Skeletal muscle tissue (tissue), 4 donors: Measurements from ENCODE around the gene IFNAR1. TPM values are rescaled to one million over a fixed set of nuclear protein-coding genes. Genes with fewer than 3 reads are reported as not detected.
"Not testable (repeated sequence)": the region's sequence is repeated elsewhere in the genome, so short reads cannot be mapped to it uniquely, and the experiment has no call there.

Source experiments
- H3K27ac ChIP-seq: one replicate; pipeline ENCODE4 v1.7.0; 2013; ENCODE audit warnings: mild to moderate bottlenecking, low read depth, low read length, inconsistent platforms
- H3K27me3 ChIP-seq, 3 donors: one replicate each; pipeline ENCODE4 v1.7.0; 2013; ENCODE audit warnings: low read length in 3 of 3; ENCODE audit not compliant: control insufficient read depth in 3 of 3, insufficient read depth in 3 of 3
- H3K36me3 ChIP-seq, 3 donors: one replicate each; pipeline ENCODE4 v1.7.0; 2013; ENCODE audit warnings: low read length in 3 of 3; ENCODE audit not compliant: control insufficient read depth in 3 of 3, insufficient read depth in 3 of 3
- H3K4me1 ChIP-seq, 3 donors: one replicate each; pipeline ENCODE4 v1.7.0; 2013; ENCODE audit warnings: low read length in 3 of 3, mild to moderate bottlenecking in 3 of 3; ENCODE audit not compliant: control insufficient read depth in 3 of 3, insufficient read depth in 3 of 3
- H3K4me3 ChIP-seq, 3 donors: one replicate each; pipeline ENCODE4 v1.7.0; 2013; ENCODE audit warnings: low read length in 3 of 3
- H3K9ac ChIP-seq, 3 donors: one replicate each; pipeline ENCODE4 v1.7.0; 2013; ENCODE audit warnings: low read length in 3 of 3, mild to moderate bottlenecking in 3 of 3, moderate library complexity in 2 of 3, low read depth in 1 of 3
- H3K9me3 ChIP-seq, 3 donors: one replicate each; pipeline ENCODE4 v1.7.0; 2013; ENCODE audit warnings: low read length in 3 of 3; ENCODE audit not compliant: control insufficient read depth in 3 of 3
- total RNA-seq: library from RNA; depleted of rRNA; stranded (reverse); fragments of >200 nt; gene quantifications from one replicate; pipeline ENCODE4 v1.2.3, GENCODE V29; 2014
- donor health status: Osteomylitis.

The IFNAR1 gene
- total RNA-seq, 1 donor from 2014 or later = 15.1 TPM

DNA sequence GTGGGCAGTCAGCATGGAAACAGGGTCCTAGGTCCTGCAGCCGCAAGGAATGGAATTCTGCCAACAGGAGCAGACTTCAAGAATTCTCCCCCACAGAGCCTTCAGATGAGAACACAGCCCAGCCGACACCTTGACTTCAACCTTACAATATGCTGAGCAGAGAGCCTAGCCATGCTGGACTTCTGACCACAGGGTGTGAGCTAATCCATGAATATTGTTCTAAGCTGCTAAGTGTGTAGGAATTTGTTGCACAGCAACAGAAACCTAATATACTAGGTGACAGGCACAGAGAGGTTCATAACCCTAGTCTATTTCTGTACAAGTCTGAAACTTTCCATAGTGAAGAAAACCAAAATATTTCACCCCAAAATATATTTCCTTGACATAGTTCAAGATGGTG is 45.5 kb downstream of the IFNAR1 start:
- H3K36me3 ChIP-seq = no peaks in the 10 kb centered on the region
- H3K9ac ChIP-seq = no peak overlapping the region
- H3K9me3 ChIP-seq = peaks cover 2 to 8% (median 6%) of the 10 kb centered on the region in 3 donors
- no peaks in the 10 kb centered on the region for H3K27me3 ChIP-seq
- H3K4me1 ChIP-seq = peaks cover 0 to 3% (median 2%) of the 10 kb centered on the region in 3 donors
- no peak overlapping the region for H3K4me3 ChIP-seq
- no peak overlapping the region for H3K27ac ChIP-seq

- Histone ChIP-seq H3K9me3 (peaks cover 2 to 8% (median 6%) of the 10 kb centered on the region in 3 donors), H3K9ac (no peak overlapping the region), H3K36me3 (no peaks in the 10 kb centered on the region), H3K27me3 (no peaks in the 10 kb centered on the region), H3K4me3 (no peak overlapping the region), H3K27ac (no peak overlapping the region), H3K4me1 (peaks cover 0 to 3% (median 3%) of the 10 kb centered on the region in 3 donors)
These were observed 46.6 kb downstream of the IFNAR1 start for GRCh38 chr21:33371366-33371765.

GRCh38 chr21:33372582-33372981 is 47.8 kb downstream of the IFNAR1 start:
- H3K9ac ChIP-seq = no peak overlapping the region
- H3K36me3 ChIP-seq = no peaks in the 10 kb centered on the region
- H3K9me3 ChIP-seq = peaks cover 0 to 3% (median 3%) of the 10 kb centered on the region in 3 donors
- H3K27me3 ChIP-seq = no peaks in the 10 kb centered on the region
- no peak overlapping the region for H3K4me3 ChIP-seq
- H3K27ac ChIP-seq = no peak overlapping the region
- peaks cover 0 to 5% (median 3%) of the 10 kb centered on the region in 3 donors for H3K4me1 ChIP-seq

GRCh38 chr21:33373451-33373850 is 48.7 kb downstream of the IFNAR1 start:
- H3K27ac ChIP-seq = peak overlapping the region; percentile 79
- no peaks in the 10 kb centered on the region for H3K36me3 ChIP-seq
- H3K4me3 ChIP-seq = no peak overlapping the region
- H3K9ac ChIP-seq = no peak overlapping the region
- peaks cover 0 to 3% (median 0%) of the 10 kb centered on the region in 3 donors for H3K9me3 ChIP-seq
- H3K4me1 ChIP-seq = peaks cover 2 to 5% (median 5%) of the 10 kb centered on the region in 3 donors
- H3K27me3 ChIP-seq = no peaks in the 10 kb centered on the region

- Histone ChIP-seq H3K36me3 (no peaks in the 10 kb centered on the region), H3K9ac (no peak overlapping the region), H3K4me3 (no peak overlapping the region), H3K4me1 (peaks cover 5 to 10% (median 7%) of the 10 kb centered on the region in 3 donors), H3K27ac (peak overlapping the region; percentile 79), H3K27me3 (no peaks in the 10 kb centered on the region), H3K9me3 (peaks cover 0 to 3% (median 0%) of the 10 kb centered on the region in 3 donors)
These were observed 49.3 kb downstream of the IFNAR1 start for GRCh38 chr21:33374080-33374449.

DNA sequence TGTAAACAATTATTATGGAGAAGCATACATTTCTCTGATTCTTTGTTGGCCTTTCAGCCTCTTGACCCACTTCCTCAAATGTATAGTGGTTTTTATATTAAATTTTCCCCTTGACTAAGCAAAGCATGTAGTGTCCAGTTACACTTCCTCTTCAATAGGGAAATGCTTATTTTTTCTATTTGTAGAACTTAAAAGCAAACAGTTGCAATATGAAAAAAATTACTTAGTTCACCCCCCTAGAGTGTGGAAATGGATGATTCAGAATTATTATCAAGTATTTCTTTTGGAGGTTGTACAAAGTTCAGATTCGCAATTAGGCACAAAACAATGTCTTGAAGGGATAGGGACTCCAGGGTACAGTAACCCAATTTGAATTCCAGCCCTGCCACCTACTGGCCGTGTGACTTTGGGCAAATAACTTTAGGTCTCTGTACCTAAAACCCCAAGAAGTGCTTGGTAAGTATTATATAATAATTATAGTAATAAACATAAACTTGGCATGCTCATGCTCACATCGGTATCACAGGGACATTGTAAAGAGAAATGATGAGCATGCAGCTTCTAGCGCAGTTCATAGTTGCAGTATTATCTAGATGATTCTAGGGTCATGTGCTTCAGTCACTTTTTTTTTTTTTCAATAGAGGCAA is 49.8 kb downstream of the IFNAR1 start:
- no peak overlapping the region for H3K4me3 ChIP-seq
- H3K9ac ChIP-seq = no peak overlapping the region
- peak overlapping the region; percentile 79 for H3K27ac ChIP-seq
- no peaks in the 10 kb centered on the region for H3K36me3 ChIP-seq
- peaks cover 0 to 3% (median 0%) of the 10 kb centered on the region in 3 donors for H3K9me3 ChIP-seq
- H3K27me3 ChIP-seq = no peaks in the 10 kb centered on the region
- H3K4me1 ChIP-seq = peaks cover 7 to 12% (median 8%) of the 10 kb centered on the region in 3 donors

DNA sequence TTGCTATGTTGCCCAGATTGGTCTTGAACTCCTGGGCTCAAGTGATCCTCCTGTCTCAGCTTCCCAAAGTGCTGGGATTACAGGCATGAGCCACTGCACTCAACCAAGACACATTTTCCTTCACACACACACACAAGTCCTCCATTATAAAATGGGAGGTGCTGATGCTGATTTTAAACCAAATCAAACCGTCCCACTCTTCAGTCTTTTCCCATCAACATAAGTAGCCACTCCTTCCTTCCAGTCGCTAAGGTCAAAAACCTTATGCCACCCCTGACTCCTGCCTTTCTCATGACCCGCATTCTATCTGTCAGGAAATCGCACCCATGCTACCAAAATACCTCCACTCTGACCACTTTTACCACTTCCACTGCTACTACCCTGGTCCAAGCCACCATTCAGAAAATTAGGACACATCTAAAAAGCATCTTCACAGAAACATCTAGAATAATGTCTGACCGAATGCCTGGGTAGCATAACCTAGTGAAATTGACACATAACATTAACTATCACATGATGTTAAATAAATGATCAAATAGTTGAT is 50.4 kb downstream of the IFNAR1 start:
- Histone ChIP-seq H3K4me1 (peaks cover 12 to 18% (median 14%) of the 10 kb centered on the region in 3 donors), H3K9ac (no peak overlapping the region), H3K36me3 (no peaks in the 10 kb centered on the region), H3K27ac (peak overlapping the region; percentile 40), H3K27me3 (no peaks in the 10 kb centered on the region), H3K4me3 (no peak overlapping the region), H3K9me3 (no peaks in the 10 kb centered on the region)

- Histone ChIP-seq H3K9ac (no peak overlapping the region), H3K27ac (no peak overlapping the region), H3K4me3 (no peak overlapping the region), H3K36me3 (no peaks in the 10 kb centered on the region), H3K4me1 (peaks cover 21 to 27% (median 22%) of the 10 kb centered on the region in 3 donors), H3K27me3 (no peaks in the 10 kb centered on the region), H3K9me3 (no peaks in the 10 kb centered on the region)
These were observed 52.6 kb downstream of the IFNAR1 start for GRCh38 chr21:33377221-33377920.

DNA sequence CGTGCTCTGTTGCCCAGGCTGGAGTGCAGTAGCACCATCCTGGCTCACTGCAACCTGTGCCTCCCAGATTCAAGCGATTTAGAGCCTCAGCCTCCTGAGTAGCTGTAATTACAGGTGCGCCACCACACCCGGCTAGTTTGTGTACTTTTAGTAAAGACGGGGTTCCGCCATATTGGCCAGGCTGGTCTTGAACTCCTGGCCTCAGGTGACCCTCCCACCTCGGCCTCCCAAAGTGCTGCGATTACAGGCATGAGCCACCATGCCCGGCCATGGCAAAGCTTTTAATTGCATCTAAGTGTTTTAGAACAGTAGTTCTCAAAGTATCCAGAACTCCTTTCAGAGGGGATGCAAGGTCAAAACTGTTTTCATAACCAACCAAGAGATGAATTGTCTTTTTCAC is 53.3 kb downstream of the IFNAR1 start:
- Histone ChIP-seq H3K9me3 (no peaks in the 10 kb centered on the region), H3K36me3 (no peaks in the 10 kb centered on the region), H3K4me3 (no peak overlapping the region), H3K27ac (no peak overlapping the region), H3K27me3 (no peaks in the 10 kb centered on the region), H3K4me1 (peaks cover 27 to 34% (median 28%) of the 10 kb centered on the region in 3 donors), H3K9ac (no peak overlapping the region)

- Histone ChIP-seq H3K4me1 (peaks cover 30 to 34% (median 33%) of the 10 kb centered on the region in 3 donors), H3K27ac (peak overlapping the region; percentile 69), H3K9ac (peak overlapping the region in 1 of 3 donors; percentile 63)
- H3K4me3 ChIP-seq, H3K27me3 ChIP-seq, H3K36me3 ChIP-seq, H3K9me3 ChIP-seq: not testable (repeated sequence)
These were observed 55.2 kb downstream of the IFNAR1 start for GRCh38 chr21:33379934-33380333.
